Stimulated activated CD4-positive, alpha-beta T cell treated with anti-CD3 and anti-CD28 coated beads, Interleukin-1b, Interleukin-23, amount 100 ng/mL, for 24 hours (primary cell): ENCODE data around the gene LRRC7.
"Not testable (repeated sequence)": the region's sequence is repeated elsewhere in the genome, so short reads cannot be mapped to it uniquely, and the experiment has no call there.

Experiments used
- DNase-seq, 4 experiments: peaks; one replicate each; pipeline ENCODE4 v3.0.0-alpha.2; 2020; ENCODE audit warnings: low read depth in 4 of 4, low spot score in 1 of 4

LRRC7 gene

DNA sequence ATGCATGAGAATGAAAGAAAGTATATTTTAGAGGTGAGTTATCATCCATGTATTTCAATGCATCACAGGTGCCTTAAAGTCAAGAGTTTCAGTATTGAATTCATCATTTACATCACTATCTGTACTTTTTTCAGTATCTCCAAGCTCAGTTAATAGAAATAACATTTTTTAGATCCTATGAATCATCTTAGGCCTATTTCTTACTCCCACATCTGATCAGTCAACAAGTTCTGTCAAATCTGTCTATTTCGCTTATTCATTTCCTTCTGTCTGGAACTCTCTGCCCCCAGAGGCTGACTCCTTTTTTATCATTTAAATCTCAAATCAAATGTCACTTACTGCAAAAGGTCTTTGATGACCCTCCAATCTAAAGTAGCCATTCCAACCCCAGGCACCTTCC, 295.2 kb downstream of the LRRC7 start:
- no peak for DNase-seq

DNA sequence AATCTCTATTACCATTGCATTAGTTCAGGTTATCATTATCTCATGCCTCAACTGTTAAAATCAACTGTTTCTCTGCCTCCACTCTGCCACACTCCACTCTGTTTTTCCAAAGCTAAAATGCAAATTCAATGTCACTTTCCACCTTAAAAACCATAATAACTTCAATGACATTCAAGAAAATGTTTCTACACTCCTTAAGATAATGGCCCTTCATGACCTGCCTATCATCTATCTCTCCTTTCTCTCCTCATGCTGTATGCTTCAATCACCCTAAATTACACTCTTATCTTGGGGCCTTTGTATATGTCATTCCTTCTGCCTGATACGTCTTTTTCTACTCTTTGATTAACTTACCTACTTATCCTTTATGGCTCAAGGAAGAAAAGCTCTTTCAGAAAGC, 296.0 kb downstream of the LRRC7 start:
- DNase-seq = no peak

DNA sequence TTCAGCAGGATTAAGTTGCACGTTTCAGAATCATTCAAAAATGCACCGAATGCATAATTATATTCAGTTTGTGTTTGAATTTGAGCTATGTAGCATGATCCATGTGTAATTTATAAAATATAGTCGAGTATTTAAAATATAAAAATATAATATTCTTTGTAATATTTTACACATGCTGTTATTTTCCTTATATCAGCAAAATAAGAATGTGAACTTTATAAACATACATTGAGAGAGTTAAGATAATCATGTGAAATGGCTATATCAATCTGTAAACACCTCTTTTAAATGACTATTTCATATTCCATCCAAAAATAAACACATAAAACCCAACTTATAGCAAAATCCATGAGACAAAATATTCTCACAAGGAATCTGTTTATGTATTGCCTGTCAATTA, 303.7 kb downstream of the LRRC7 start:
- DNase-seq = no peak

DNA sequence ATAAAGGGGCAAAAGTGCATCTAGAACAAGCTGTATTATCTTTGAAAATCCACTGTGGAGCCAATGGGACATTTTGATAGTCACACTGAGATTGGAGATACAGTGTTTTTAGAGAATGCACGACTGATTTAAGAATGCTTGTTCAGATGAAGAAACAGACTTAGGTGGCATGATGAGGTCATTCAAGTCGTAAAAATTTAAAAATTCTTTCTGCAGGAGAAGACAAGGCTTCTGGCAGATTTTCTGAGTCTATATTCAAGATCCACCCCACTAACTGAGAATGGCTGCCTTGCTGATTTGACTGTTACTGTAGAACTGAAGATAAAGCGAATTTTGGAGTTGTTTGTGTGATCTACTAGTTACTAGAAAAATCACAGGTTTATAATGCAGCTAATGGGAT, 310.6 kb downstream of the LRRC7 start:
- no peak for DNase-seq

DNA sequence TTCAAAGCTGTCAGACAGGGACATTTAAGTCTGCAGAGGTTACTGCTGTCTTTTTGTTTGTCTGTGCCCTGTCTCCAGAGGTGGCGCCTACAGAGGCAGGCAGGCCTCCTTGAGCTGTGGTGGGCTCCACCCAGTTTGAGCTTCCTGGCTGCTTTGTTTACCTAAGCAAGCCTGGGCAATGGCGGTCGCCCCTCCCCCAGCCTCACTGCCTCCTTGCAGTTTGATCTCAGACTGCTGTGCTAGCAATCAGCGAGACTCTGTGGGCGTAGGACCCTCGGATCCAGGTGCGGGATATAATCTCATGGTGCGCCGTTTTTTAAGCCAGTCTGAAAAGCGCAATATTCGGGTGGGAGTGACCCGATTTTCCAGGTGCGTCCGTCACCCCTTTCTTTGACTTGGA, 320.3 kb downstream of the LRRC7 start:
- DNase-seq = not testable (repeated sequence)

DNA sequence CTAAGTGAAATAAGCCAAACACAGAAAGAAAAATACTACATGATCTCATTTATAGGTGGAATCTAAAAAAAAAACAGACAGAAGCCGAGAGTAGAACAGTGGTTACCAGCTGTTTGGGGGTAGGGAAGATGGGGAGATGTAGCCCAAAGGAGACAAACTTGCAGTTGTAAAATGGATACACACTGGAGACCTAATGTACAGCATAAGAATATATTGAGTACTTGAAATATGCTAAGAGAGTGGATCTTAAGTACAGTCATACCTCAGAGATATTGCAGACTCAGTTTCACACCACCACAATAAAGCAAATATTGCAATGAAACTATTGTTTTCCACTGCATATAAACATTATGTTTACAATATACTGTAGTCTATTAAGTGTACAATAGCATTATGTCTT, 320.9 kb downstream of the LRRC7 start:
- no peak for DNase-seq

DNA sequence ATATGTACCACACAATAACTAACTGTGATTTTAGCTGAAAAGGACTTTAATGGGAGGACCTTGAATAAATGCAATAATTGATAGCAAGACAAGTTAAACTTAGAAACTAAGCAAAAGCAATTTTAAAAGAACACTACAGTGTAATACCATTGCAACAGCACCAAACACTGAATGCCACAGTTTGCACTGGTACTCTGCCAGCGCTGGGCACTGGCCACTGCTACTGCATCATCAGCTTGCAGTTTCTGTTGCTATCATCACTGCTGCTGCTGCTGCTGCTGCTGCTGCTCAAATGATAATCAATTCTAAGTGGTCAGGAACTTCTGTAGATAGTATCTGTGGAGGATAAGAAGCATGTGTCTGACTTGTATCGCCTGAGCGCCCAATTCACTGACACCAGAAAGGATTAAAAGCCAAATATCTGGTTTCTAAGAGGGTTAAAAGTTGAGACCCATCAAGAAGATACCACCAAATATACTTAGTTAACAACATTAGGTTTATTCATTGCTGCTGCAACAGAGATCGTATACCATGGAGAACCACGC, 330.8 kb downstream of the LRRC7 start:
- DNase-seq = no peak

DNA sequence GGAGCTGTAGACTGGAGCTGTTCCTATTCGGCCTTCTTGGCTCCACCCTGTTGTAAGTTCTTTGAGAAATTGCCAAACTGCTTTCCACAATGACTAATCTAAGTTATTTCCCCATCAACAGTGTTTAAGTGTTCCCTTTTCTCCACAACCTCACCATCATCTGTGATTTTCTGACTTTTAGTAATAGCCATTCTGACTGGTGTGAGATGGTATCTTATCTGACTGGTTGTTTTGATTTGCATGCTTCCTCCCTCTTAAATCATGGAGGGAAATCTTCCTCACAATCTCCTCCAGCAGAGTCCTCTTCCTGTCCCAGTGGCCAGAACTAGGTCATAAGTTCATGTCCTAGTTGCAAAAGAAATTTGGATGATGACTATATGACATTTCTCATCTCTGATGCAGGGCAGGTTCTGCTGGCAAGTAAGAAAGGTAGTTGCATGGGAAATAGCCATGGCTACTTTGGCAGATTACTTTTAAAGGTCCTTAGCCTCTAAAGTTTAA, 343.6 kb downstream of the LRRC7 start:
- DNase-seq = no peak

DNA sequence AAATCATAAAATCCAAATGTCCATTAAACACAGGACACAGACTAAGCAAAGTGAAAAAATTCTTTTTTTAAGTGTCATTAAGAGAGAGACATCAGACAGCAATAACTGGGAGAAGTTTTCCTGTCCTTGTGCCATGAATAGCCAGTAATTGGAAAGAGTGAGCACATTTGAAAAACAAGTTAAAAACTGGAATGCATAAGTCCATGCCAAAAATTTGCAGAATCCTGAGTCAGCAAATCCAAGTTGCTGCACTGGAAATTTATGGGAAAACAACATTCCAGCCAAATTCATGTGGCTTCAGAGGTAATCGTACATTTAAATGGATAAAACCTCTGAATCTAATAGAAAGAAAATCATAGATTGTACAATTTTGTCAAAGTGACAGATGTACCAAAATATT, 346.3 kb downstream of the LRRC7 start:
- no peak for DNase-seq

DNA sequence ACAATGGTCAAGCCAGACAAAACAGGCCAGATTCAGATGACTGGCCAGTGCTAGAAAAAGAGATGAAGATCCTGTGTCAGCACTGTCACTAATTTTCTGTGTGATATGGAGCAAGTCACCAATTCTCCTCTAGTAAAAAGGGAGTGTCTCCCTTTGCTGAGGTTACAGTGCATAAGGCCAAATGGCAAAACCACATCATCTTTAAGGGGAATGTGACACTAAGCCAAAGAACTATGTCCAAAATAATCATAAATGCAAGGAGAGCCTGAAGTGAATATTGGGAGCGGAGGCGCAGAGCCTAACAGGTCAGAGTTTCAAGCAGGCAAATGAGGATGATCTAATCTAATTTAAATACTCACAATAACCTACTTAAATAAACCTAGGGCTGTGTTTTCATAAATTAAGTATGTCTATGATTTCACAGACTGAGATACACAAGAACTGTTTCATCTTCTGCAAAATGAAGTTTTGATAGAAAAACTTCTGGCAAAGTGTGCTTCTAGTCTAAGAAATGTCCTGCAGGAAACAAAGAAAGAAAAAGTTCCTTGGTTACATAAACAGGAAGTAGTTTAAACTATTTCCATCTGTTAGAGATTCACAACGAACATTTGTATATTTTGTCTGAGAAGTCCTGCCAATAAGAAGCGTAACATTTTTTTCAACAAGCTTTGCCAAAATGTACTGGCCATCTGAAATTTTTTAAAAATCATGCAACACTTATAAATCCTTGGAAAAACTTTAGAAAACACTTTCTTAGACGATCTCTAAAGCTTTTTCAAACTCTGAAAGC, 347.4 kb downstream of the LRRC7 start:
- DNase-seq = no peak

DNA sequence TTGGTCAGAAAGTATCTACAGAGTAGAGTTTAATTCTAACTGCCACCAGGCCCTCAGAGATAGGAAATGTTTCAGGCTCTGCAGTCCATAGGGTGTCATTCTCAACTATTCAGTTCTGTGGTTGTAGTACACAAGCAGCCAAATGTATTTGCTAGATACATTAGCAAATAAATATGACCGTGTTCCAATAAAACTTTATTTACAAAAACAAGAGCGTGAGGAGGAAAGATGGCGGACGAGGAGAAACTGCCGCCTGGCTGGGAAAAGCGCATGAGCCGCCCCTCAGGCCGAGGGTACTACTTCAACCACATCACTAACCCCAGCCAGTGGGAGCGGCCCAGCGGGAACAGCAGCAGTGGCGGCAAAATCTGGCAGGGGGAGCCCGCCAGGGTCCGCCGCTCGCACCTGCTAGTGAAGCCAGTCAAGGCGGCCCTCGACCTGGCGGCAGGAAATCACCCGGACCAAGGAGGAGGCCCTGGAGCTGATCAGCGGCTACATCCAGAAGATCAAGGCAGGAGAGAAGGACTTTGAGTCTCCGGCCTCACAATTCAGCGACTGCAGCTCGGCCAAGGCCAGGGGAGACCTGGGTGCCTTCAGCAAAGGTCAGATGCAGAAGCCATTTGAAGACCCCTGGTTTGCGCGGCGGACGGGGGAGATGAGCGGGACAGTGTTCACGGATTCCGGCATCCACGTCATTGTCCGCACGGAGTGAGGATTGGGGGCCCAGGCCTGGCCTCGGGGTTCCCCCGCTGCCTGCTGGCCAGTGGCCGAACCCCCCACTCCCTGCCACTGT, 351.6 kb downstream of the LRRC7 start:
- DNase-seq = no peak

DNA sequence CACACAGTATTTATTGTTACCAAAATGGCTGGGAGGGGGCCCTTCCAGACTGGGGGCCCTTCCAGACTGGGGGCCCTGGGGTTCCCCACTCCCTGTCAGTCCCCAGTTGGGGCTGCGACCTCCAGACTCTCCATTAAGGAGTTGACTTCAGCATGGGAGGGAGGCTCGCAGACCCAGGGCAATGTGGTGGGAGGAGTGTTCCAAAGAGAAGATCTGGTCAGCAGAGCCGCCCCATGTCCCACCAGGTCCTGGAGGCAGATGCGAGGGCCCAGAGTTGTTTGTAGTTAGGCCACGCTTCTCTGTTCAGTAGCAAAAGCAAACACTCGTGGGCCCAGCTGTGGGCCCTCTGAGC, 352.2 kb downstream of the LRRC7 start:
- DNase-seq = no peak

DNA sequence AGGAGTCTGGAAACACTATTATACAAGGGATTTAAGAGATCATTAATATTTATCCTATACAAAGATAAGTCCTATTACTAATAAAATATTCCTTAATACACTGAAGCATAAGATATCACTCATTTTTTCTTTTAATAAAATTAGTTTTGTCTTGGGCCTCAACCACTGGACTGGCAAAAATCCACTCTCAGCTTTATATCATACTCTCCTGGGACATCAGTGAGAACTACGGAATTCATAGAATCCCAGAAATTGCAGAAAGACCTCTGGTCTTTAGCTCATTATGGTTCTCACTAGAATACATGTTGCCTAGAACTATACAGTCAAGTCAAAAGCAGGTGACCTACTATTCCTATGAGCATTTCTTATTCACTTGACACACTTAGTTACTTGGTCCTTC, 352.7 kb downstream of the LRRC7 start:
- DNase-seq = no peak

DNA sequence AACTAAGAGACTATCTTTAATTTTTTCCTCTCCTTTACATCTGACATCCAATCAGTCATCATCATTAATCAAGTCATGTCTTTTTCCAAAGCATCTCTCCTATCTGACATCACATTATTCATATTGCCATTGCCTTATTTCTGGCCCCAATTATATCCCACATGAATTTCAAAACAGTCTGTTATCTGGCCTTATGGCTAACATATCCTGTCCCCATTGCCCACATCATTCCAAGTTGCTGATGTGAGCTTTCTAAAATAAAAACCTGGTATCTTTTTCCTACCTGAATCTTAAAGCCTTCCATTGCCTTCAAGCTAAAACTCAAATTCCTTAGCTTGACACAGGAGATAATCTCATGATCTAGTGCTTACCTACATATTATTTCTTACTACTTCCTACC, 353.8 kb downstream of the LRRC7 start:
- DNase-seq = no peak

DNA sequence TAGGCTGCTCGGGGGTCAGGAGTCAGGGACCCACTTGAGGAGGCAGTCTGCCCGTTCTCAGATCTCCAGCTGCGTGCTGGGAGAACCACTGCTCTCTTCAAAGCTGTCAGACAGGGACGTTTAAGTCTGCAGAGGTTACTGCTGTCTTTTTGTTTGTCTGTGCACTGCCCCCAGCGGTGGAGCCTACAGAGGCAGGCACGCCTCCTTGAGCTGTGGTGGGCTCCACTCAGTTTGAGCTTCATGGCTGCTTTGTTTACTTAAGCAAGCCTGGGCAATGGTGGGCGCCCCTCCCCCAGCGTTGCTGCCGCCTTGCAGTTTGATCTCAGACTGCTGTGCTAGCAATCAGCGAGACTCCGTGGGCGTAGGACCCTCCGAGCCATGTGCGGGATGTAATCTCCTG, 360.5 kb downstream of the LRRC7 start:
- not testable (repeated sequence) for DNase-seq

DNA sequence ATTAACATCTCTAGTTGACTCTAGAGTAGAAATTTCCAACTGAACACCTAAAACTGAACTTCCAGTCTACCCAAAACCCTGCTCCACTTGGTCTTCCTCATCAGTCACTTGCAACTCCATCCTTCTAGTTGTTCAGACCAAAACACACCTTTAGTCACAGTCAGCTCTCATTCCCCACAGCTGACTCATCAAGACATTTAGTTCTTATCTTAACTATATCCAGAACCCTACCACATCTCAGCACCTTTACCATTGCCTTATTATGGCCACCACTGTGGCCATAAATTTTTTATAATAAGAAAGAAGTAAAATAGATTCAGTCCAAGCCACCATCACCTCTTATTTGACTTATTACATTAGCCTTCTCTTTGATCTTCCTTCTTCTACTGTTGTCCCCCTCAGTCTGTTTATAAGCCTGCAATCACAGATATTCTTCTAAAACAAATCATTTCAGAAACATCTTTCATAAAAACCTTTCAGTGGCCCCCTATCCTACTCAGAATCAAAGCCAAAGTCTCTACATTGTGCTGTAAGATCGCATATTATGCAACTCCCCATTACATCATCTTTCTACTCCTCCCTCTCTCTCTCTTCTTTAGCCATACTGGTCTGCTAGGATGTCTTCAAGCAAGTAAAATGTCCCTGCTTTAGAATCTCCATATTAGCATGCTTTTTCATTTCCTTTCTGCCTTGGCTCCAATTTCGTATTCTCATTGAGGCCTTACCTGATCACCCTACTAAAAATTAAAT, 361.8 kb downstream of the LRRC7 start:
- DNase-seq = no peak

DNA sequence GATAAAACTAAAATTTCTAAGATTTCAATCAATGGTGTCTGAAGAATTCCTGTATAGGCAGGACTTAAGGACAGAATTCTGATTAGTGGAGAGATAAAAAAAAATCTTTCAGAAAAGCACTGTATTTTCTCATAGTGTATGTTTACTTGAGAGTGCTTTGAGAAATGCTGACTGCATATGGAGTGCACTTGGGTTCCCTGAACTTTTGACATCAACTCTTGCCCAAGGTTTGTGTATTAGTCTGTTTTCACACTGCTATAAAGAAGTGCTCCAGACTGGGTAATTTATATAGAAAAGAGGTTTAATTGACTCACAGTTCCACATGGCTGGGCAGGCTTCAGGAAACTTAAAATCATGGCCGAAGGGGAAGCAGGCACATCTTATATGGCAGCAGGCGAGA, 362.7 kb downstream of the LRRC7 start:
- DNase-seq = no peak

DNA sequence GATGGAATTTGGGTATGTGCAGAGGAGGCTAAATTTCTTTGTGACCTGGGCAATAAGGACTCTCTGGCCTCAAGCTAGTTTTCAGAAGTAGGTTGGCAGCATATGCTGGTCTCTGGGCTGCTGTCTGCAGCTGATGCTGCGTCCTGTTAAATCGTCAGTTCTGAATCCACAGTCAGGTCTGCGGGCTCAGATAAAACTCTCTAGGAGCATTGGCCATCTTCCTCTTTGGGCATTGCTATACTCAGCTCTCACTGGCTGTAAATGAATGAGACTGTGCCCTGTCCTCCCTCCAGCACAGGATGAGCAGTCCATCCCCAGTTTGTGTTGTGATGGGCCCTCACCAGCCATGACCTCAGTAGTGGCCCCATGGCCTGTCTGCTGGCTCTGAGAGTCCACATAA, 365.0 kb downstream of the LRRC7 start:
- DNase-seq = no peak

DNA sequence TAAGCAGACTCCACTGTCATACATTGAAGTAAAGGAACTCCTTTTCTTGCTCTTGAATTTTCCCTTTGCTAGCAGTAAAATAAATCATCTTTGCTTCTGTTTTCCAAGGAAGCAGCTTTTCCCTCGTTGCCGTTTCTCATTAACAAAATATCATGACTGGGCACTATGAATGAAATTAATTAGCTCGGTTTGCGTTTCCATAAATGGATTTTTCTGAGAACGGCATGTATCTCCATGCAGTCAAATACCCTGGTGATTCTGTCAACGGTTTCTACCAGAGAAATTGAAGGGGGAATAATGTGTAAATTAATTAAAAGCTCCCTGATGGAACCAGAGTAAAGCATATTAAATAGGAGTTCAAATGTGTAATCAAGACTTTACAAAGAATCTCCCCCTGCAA, 372.5 kb downstream of the LRRC7 start:
- DNase-seq = no peak

DNA sequence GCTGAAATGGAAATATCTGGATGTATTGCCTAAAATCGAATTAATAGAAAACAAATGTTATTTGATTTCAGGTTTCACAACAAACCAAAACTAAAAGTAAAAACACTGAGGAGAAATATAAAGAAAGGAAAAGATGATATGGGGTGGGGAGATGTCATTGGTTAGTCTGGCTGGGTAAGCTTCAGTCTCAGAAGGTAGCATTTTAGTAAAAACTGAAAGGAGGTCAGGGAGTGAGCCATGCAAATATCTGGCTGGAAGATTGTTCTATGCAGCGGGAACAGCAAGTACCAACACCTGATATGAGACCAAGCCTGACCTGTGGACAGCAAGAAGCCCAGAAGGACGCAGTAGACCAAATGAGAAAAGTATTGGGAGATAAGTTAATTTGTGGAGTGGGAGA, 373.1 kb downstream of the LRRC7 start:
- no peak for DNase-seq

DNA sequence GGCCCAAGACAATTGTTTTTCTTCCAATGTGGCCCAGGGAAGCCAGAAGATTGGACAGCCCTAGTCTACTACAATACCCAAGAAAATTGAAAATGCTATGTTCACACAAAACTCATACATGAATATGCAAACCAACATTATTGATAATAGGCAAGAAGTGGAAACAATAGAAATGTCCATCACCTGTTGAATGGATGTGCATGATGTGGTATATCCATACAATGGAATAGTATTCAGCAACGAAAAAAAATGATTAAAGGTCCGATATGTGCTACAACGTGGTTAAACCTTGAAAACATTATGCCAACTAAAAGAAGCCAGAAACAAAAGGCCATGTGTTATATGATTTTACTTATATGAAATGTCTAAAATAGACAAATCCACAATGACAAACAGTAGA, 375.3 kb downstream of the LRRC7 start:
- DNase-seq = no peak

DNA sequence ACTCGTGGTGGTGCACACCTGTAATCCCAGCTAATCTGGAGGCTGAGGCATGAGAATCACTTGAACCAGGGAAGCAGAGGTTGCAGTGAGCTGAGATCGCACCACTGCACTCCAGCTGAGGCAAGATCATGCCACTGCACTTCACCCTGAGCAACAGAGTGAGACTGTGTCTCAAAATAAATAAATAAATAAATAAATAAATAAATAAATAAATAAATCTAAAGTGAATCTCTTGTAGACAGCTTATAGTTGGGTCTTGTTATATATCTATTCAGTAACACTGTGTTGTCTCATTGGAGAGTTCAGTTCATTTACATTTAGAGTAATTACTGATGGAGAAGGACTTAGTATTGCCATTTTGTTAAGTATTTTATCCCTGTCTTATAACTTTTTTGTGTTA, 379.2 kb downstream of the LRRC7 start:
- no peak for DNase-seq
